Stimulated activated CD4-positive, alpha-beta T cell treated with anti-CD3 and anti-CD28 coated beads, Interleukin-4, amount 100 ng/mL, for 4 hours (primary cell): ENCODE results near the gene XRN1.
"Not testable (repeated sequence)": the region's sequence is repeated elsewhere in the genome, so short reads cannot be mapped to it uniquely, and the experiment has no call there.

Experiments used
- DNase-seq, 2 experiments: peaks; one replicate each; pipeline ENCODE4 v3.0.0-alpha.2; 2020

Gene XRN1

GRCh38 chr3:142324275-142324953, 123.4 kb downstream of the XRN1 start:
- DNase-seq: not testable (repeated sequence)

GRCh38 chr3:142319912-142320311, 127.9 kb downstream of the XRN1 start:
- DNase-seq: no peak

- no peak for DNase-seq
Observed at GRCh38 chr3:142319094-142319493, 128.7 kb downstream of the XRN1 start.

GRCh38 chr3:142318331-142318730, 129.5 kb downstream of the XRN1 start:
- no peak for DNase-seq

- not testable (repeated sequence) for DNase-seq
Observed at GRCh38 chr3:142315978-142316388, 131.9 kb downstream of the XRN1 start.

- DNase-seq: no peak
Observed at GRCh38 chr3:142315083-142315482, 132.8 kb downstream of the XRN1 start.

- DNase-seq: no peak
Observed at GRCh38 chr3:142310439-142310838, 137.4 kb downstream of the XRN1 start.

- not testable (repeated sequence) for DNase-seq
Observed at GRCh38 chr3:142302847-142303246, 145.0 kb downstream of the XRN1 start.

- no peak for DNase-seq
Observed at GRCh38 chr3:142298626-142299025, 149.2 kb downstream of the XRN1 start.

GRCh38 chr3:142296507-142296906, 151.3 kb downstream of the XRN1 start:
- no peak for DNase-seq

- no peak for DNase-seq
Observed at GRCh38 chr3:142287866-142288638, 159.8 kb downstream of the XRN1 start.

GRCh38 chr3:142285083-142285517, 162.7 kb downstream of the XRN1 start:
- no peak for DNase-seq

- no peak for DNase-seq
Observed at GRCh38 chr3:142282503-142282902, 165.3 kb downstream of the XRN1 start.

GRCh38 chr3:142281474-142281873, 166.4 kb downstream of the XRN1 start:
- no peak for DNase-seq

GRCh38 chr3:142279965-142280590, 167.8 kb downstream of the XRN1 start:
- DNase-seq: peak; percentile 19 to 32

- no peak for DNase-seq
Observed at GRCh38 chr3:142278451-142278850, 169.4 kb downstream of the XRN1 start.

GRCh38 chr3:142276781-142277180, 171.1 kb downstream of the XRN1 start:
- no peak for DNase-seq

- DNase-seq: no peak
Observed at GRCh38 chr3:142275856-142276255, 172.0 kb downstream of the XRN1 start.

- DNase-seq: no peak
Observed at GRCh38 chr3:142274908-142275307, 172.9 kb downstream of the XRN1 start.

GRCh38 chr3:142273501-142273900, 174.3 kb downstream of the XRN1 start:
- no peak for DNase-seq

GRCh38 chr3:142272200-142272891, 175.5 kb downstream of the XRN1 start:
- DNase-seq: no peak

GRCh38 chr3:142270407-142270806, 177.4 kb downstream of the XRN1 start:
- peak in 1 of 2 experiments; percentile 5 for DNase-seq

GRCh38 chr3:142269767-142270166, 178.1 kb downstream of the XRN1 start:
- no peak for DNase-seq
